DND-41 (cell line): ENCODE results near the gene SLC23A1.

Experiments used
- ATAC-seq: fragments of 200-7000 bp; cut with Tn5 transposase; 3 replicates; pipeline ENCODE4 v1.9.1; 2021; ENCODE audit warnings: low read depth; ENCODE audit not compliant: insufficient read depth
- DNase-seq: peaks from one replicate; pipeline ENCODE4 v3.0.0-alpha.2; 2020
- H2AFZ ChIP-seq: 2 replicates; pipeline ENCODE4 v1.6.0; 2012; ENCODE audit warnings: low read depth, low read length
- H3K27ac ChIP-seq: 2 replicates; pipeline ENCODE4 v1.5.1; 2012; ENCODE audit warnings: low read length, inconsistent platforms
- H3K27me3 ChIP-seq: fragments of 200-600 bp; sonication (generic); 2 replicates; pipeline ENCODE4 v1.6.0; 2012; ENCODE audit warnings: low read length, mild to moderate bottlenecking, inconsistent platforms; ENCODE audit not compliant: insufficient read depth, poor library complexity
- H3K36me3 ChIP-seq: 2 replicates; pipeline ENCODE4 v1.5.1; 2012; ENCODE audit warnings: low read length, inconsistent platforms; ENCODE audit not compliant: insufficient read depth
- H3K4me1 ChIP-seq: 2 replicates; pipeline ENCODE4 v1.5.1; 2012; ENCODE audit warnings: mild to moderate bottlenecking, low read length; ENCODE audit not compliant: insufficient read depth
- H3K4me2 ChIP-seq: 2 replicates; pipeline ENCODE4 v1.6.0; 2012; ENCODE audit warnings: mild to moderate bottlenecking, moderate library complexity, low read length, inconsistent platforms; ENCODE audit not compliant: insufficient read depth
- H3K4me3 ChIP-seq, 2 experiments: fragments of 200-600 bp in 1 of 2; shearing (Covaris generic) in 1 of 2; 2 replicates each; pipeline ENCODE4 v1.5.1; 2012 to 2016; ENCODE audit warnings: inconsistent platforms in 2 of 2, low read length in 2 of 2, mild to moderate bottlenecking in 2 of 2, low read depth in 1 of 2, moderate library complexity in 1 of 2
- H3K79me2 ChIP-seq: 2 replicates; pipeline ENCODE4 v1.6.0; 2012; ENCODE audit warnings: low read length, inconsistent platforms; ENCODE audit not compliant: insufficient read depth
- H3K9ac ChIP-seq: 2 replicates; pipeline ENCODE4 v1.6.0; 2012; ENCODE audit warnings: low read depth, mild to moderate bottlenecking, inconsistent platforms, low read length, moderate library complexity
- H3K9me3 ChIP-seq: 2 replicates; pipeline ENCODE4 v1.5.1; 2012; ENCODE audit warnings: low read length, moderate library complexity, mild to moderate bottlenecking, inconsistent platforms; ENCODE audit not compliant: insufficient read depth, severe bottlenecking
- H4K20me1 ChIP-seq: 2 replicates; pipeline ENCODE4 v1.6.0; 2012; ENCODE audit warnings: low read length; ENCODE audit not compliant: insufficient read depth
- CTCF ChIP-seq: IDR thresholded peaks from 2 replicates; pipeline ENCODE4 v1.5.1; 2012; ENCODE audit warnings: borderline replicate concordance, low read length, moderate library complexity, mild to moderate bottlenecking; ENCODE audit not compliant: poor library complexity, severe bottlenecking; ENCODE audit errors: extremely low read depth
- EZH2 ChIP-seq: IDR thresholded peaks from 3 replicates; pipeline ENCODE4 v1.6.1; 2012; ENCODE audit warnings: borderline replicate concordance, low read depth, mild to moderate bottlenecking, moderate library complexity, low read length, inconsistent platforms; ENCODE audit not compliant: severe bottlenecking

Gene SLC23A1

DNA sequence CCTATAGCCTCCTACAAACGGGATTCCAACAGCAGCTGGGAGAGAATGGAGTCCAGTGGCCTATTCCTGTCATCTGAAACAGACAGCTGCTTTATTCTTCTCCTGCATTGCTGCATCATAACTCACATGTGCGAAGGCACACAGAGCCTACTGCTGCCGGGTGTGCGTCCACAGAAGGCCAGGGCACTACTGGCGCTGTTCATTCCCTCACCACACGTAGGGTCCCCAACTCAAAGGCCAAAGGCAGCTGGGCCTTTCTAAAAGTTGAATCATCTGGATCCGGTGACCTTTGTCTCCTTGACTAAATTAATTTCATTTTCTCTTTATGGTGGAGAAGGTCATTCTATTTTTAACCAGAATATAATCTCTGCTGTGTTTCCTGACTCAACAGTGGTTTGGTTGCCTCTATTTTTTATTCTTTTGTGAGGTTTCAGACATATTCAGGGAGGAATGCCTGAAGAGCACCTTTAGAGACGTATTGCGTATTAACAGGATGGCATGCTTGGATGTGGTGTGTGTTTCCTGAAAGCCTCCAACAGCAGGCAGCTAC is 31.6 kb upstream of the SLC23A1 start:
- DNase-seq: no peak
- Histone ChIP-seq H3K4me1 (peaks cover 27% of the 10 kb centered on the region), H3K27ac (no peak overlapping the region; the same call in 1 of the 2 replicates)

GRCh38 chr5:139413963-139414362 is 30.9 kb upstream of the SLC23A1 start:
- peaks cover 14% of the 10 kb centered on the region; the same call in 1 of the 2 replicates for H3K36me3 ChIP-seq
- ATAC-seq (no peak), DNase-seq (no peak)
- H3K4me1 ChIP-seq: peaks cover 27% of the 10 kb centered on the region
- no peak overlapping the region for H3K4me3 ChIP-seq
- H2AFZ ChIP-seq: no peak overlapping the region
- H3K27me3 ChIP-seq: no peaks in the 10 kb centered on the region
- no peak overlapping the region for H3K4me2 ChIP-seq
- no peak overlapping the region for H3K27ac ChIP-seq
- H3K9me3 ChIP-seq: no peaks in the 10 kb centered on the region
- H4K20me1 ChIP-seq: no peaks in the 10 kb centered on the region
- H3K79me2 ChIP-seq: no peaks in the 10 kb centered on the region
- H3K9ac ChIP-seq: no peak overlapping the region
- TF ChIP-seq EZH2: no peak
- TF ChIP-seq CTCF: no peak

More for the DNA sequence above, 31.6 kb upstream of the SLC23A1 start:
- Histone ChIP-seq H3K4me3 (no peak overlapping the region), H4K20me1 (no peaks in the 10 kb centered on the region), H3K27me3 (no peaks in the 10 kb centered on the region), H3K4me2 (no peak overlapping the region), H3K79me2 (no peaks in the 10 kb centered on the region), H3K9ac (no peak overlapping the region), H3K36me3 (peaks cover 20% of the 10 kb centered on the region; the same call in 1 of the 2 replicates), H2AFZ (no peak overlapping the region), H3K9me3 (no peaks in the 10 kb centered on the region)
- TF ChIP-seq CTCF (no peak), EZH2 (no peak)
- no peak for ATAC-seq

GRCh38 chr5:139413153-139413552 is 30.1 kb upstream of the SLC23A1 start:
- Histone ChIP-seq H3K36me3 (0 out of 2 replicates have a peak, but pooled peaks cover 7% of the 10 kb centered on the region), H3K9ac (no peak overlapping the region), H3K27ac (no peak overlapping the region), H3K27me3 (no peaks in the 10 kb centered on the region), H3K4me1 (peaks cover 27% of the 10 kb centered on the region), H3K9me3 (no peaks in the 10 kb centered on the region), H2AFZ (no peak overlapping the region), H3K79me2 (no peaks in the 10 kb centered on the region), H4K20me1 (no peaks in the 10 kb centered on the region), H3K4me3 (no peak overlapping the region), H3K4me2 (no peak overlapping the region)
- TF ChIP-seq CTCF (no peak), EZH2 (no peak)
- ATAC-seq: no peak
- no peak for DNase-seq
